NCI-H1092 treated with DMSO at 0.1 percent for 48 hours (cell line): ENCODE measurements around the gene ANO1.
"Not testable (repeated sequence)": the region's sequence is repeated elsewhere in the genome, so short reads cannot be mapped to it uniquely, and the experiment has no call there.

ENCODE experiments used
- DNase-seq: peaks from one replicate; lab custom pipeline; 2025; lab: John Stamatoyannopoulos, UW

Gene ANO1

GRCh38 chr11:70210051-70210501 lies 132.0 kb downstream of the ANO1 start:
- no peak for DNase-seq

GRCh38 chr11:70210530-70210929 lies 132.4 kb downstream of the ANO1 start:
- no peak for DNase-seq

- no peak for DNase-seq
Observed at GRCh38 chr11:70212227-70212811, 134.2 kb downstream of the ANO1 start.

- DNase-seq: not testable (repeated sequence)
Observed at GRCh38 chr11:70217388-70217787, 139.3 kb downstream of the ANO1 start.

- DNase-seq: not testable (repeated sequence)
Observed at GRCh38 chr11:70218076-70218475, 140.0 kb downstream of the ANO1 start.

- no peak for DNase-seq
Observed at GRCh38 chr11:70220136-70220535, 142.0 kb downstream of the ANO1 start.

DNA sequence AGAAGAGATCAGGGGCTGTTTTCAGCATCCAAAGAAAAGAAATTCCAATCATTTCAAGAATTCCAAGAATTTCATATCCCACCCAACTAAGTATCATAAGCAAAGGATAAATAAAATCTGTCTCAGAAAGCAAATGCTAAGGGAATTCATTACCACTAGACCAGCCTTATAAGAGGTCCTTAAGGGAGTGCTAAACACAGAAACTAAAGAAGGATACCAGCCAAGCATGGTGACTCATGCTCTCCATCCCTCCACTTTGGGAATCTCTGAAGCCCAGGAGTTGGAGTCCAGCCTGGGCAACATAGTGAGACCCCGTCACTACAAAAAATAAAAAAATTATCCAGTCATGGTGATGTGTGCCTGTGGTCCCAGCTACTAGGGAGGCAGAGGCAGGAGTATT lies 142.8 kb downstream of the ANO1 start:
- DNase-seq: no peak

GRCh38 chr11:70225681-70226177 lies 147.6 kb downstream of the ANO1 start:
- no peak for DNase-seq

- DNase-seq: no peak
Observed at GRCh38 chr11:70226183-70226582, 148.1 kb downstream of the ANO1 start.

DNA sequence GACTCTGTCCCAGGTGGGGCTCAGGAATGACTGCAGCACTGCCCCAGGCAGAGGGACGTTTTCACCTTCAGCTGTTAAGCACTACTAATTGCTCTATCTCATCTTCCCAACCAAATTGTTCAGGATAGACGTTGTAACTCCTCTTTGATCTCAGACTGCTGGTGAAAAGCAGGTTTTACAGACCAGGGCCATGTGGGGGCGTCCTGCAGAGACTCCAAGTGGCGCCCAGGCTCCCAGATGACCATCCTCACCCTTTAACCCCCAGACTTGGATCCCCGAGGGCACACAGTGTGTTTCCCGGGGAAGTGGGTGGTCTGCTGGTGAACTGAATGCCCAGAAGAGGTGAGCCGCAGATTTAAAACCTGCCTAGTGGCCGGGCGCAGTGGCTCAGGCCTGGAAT lies 148.8 kb downstream of the ANO1 start:
- DNase-seq: no peak

DNA sequence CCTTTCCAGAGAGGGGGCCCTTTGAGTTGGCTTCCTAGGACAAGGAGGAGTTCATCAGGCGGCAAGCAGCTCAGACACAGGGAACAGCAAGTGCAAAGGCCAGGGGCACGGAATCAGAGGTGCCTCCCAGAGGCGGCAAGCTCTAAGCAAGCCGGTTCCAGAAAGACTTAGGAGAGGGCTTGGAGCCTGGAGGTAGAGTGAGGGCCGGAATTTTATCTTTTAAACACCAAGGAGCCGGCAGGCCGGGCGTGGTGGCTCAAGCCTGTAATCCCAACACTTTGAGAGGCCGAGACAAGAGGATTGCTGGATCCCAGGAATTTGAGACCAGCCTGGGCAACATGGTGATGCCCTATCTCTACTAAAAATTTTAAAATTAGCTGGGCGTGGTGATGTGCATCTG lies 151.6 kb downstream of the ANO1 start:
- DNase-seq: no peak

GRCh38 chr11:70230151-70230839 lies 152.2 kb downstream of the ANO1 start:
- no peak for DNase-seq

DNA sequence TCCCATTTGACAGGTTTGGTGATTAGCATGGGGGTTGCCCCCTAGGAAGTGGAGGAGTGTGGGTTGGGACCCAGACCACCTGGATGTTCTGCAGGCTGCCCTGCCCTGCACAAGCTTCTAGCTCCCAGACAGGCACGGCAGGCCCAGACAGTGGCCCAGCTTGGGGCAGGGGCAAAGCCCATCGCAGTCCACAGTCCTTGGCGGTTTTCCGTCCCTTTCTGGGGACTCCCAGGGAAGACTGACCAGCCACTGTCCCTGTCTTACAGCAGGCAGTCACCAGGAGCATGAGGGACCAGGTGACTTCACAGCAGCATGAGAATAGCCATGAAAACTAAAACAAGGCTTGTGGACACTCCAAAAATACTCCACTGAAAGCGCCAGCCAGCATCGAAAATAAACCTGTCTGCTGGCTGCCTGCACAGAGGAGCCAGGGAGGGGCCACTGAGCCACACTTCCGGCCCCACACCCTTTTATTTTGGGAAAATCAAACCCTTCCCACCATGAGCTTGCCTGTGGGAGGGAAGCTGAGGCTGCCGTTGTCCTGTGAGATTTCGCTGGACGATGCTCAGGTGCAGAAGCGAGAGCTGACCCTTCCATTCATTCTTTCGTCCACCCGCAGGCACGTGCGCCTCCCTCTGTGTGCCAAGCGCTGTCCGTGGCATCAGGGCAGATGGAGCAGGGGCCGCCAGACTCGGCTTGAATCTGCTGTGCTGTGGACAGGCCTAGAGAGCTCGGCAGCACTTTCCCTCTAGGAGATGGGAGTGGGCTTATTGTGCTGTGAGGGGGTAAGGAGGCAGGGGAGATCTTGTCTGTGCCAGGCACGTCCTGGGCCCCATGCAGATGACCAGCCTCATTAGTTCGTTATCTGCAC lies 153.0 kb downstream of the ANO1 start:
- DNase-seq: no peak

GRCh38 chr11:70233034-70233433 lies 154.9 kb downstream of the ANO1 start:
- DNase-seq: no peak

DNA sequence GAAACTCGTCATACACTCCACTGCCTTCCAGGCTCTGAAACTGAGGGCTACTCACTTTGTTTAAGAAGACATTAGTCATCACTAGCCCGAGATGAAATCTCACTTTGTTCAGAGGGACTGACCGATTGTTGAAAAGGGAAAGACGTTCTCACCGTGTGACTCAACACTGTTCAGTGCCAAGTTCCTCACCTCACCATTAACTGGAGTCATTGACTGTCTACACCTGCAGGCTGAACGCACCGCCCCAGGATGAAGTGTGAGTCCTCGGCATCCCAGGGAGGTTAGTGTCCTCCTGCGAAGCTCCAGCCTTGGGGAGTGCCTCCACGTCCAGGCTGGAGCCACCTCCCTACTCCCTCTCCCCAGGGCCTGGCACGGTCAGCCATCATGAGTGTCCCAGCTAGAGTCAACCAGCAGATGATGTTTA lies 155.4 kb downstream of the ANO1 start:
- DNase-seq: no peak

DNA sequence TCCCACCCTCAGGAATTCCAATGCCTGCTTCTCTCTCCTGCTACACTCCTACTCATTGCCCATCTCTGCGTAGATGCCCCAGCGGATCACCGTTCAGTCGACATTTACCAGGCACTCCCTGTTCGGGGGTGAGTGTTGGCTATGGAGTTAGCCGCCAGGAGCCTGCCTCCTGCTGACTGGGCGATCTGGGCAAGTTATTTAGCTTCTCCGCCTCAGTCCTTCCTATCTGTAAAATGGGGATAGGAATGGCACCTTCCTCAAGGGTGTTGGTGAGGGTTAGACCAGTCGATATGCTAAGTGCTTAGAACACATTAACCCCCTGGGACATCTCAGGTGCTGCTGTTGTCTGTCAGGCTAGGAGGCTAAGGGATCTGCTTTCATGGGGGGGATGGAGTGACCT lies 155.8 kb downstream of the ANO1 start:
- no peak for DNase-seq
